ENCODE data around the gene PDCL3.

DNA sequence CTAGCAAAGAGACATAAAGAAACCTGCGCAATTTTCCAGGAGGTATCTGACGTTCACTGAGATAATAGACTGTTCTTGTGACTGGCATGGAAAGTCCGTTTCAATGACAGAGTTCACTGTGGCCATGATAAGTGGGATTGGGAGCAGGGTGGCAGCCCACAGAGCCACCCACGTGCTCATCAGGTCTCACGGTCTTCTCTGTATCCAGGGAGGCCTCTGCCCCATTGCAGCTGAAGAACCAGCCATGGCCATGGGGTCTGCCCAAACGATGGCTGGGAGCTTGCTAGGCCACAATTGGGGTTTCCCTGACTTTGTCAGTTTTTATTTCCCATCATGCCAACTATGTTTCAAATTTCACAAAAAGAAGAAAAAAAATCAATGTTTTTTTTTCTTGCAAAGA is 57.2 kb downstream of the PDCL3 start:
- TF ChIP-seq POLR2A (IDR thresholded peaks at IDR 0.05) = no peak
- no peak for TF ChIP-seq CTCF (IDR thresholded peaks at IDR 0.05)
